ENCODE results near the gene SLC9B2.
A peak's percentile ranks its signal among the peaks of the same experiment; 100 is the strongest.
"Not testable (repeated sequence)": the region's sequence is repeated elsewhere in the genome, so short reads cannot be mapped to it uniquely, and the experiment has no call there.

Gene SLC9B2

GRCh38 chr4:103019308-103020124 is 57.0 kb downstream of the SLC9B2 start, which contains the start of gene SLC9B1:
Gene SLC9B1 (minus strand): TSS chr4:103019705. CDS start chr4:102991711, 27,994 bp downstream.
- peak; percentile 98 for DNase-seq (ENCODE audit: low read depth)

GRCh38 chr4:103018391-103019307 is 57.9 kb downstream of the SLC9B2 start:
- DNase-seq (ENCODE audit: low read depth): peak; percentile 47

- no peak for DNase-seq (ENCODE audit: low read depth)
These were observed 64.0 kb downstream of the SLC9B2 start for GRCh38 chr4:103012551-103012950.

GRCh38 chr4:103012060-103012459 is 64.5 kb downstream of the SLC9B2 start:
- peak; percentile 61 for DNase-seq (ENCODE audit: low read depth)

DNA sequence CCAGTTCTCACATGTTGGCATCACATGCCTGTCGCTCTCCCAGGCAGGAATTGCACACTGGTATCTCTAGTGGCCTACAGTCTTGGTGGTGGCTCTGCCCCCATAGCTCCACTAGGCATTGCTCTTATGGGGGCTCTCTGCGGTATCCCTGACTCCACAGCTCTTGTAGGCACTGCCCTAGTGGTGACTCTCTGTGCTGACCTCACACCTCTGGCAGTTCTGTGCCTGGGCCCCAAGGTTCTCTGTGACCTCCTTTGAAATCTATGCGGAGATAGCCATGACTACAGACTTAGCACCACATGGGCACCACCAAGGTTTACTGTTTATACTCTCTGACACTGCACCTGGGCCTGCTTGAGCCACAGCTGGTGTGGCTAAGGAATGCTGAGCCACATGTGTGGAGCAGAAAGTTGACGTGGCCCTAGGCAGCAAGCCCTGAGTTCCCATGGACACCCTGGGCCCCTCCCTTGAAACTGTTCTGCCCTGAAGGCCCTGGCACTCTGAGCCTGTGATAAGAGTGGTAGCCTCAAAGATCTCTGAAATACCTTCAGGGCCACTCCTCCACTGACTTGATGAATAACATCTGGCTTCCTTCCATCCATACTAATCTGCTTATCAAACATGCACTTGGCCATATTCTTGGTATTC is 65.1 kb downstream of the SLC9B2 start:
- DNase-seq (ENCODE audit: low read depth): no peak

DNA sequence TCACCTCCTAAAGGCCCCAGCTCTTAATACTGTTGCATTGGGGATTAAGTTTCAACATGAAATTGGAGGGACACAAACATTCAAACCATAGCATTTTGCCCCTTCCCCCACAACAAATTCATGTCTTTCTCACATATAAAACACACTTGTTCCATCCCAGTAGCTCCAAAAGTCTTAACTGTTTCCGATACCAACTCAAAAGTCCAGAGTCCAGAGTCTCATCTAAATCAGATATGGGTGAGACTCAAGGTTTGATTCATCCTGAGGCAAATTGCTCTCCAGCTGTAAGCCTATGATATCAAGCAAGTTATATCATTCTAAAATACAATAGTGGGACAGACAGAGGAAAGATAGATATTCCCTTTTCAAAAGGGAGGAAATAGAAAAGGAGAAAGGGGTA is 65.8 kb downstream of the SLC9B2 start:
- DNase-seq (ENCODE audit: low read depth): no peak

DNA sequence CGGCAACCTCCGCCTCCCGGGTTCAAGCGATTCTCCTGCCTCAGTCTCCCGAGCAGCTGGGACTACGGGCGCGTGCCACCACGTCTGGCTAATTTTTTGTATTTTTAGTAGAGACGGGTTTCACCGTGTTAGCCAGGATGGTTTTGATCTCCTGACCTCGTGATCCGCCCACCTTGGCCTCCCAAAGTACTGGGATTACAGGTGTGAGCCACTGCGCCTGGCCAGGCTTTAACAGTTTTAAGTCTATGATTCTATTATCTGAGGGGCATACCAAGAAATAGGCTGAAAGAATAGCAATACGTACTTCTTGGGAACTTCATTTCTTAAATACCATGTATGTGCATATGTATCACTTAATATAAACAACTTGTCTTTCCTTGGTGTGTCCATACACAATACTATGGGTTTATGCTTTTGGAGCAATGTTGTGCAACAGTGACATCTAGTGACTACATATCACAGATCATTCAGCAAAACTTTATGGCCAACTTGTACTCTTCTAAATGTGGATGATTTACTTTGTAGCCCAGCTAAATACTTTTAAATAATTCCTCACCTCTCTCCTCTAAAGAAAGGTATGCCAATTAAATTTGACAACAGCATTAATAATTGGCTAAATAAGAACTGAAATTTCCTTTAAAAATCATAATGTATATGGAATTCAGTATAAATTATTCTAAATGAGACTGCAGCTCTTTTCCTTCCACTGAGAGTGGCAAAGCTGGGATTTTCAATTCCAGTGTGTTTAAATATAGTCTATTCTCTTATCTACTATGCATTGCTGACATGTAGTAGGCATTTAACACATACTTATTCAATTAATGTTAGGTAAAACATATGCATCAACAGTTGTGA is 67.5 kb downstream of the SLC9B2 start:
- peak; percentile 59 for DNase-seq (ENCODE audit: low read depth)

DNA sequence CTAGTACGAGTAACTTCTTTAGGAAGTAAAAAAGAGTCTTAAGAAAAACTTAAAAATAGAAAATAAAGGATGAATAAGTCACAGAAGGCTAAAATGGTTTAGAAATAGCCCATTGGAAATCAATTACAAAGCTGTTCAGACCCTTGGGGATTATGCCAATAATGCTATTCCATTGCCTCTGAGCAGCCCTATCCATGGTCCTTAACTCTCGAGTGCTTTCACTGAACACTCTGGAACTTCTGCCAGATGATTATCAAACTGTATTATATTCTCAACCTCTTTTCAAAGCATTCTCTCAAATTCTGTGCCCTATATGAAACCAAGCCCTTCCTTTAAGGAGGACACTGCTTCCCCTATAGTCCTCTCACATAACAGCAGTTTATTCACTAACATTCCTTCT is 74.0 kb downstream of the SLC9B2 start:
- no peak for DNase-seq (ENCODE audit: low read depth)

DNA sequence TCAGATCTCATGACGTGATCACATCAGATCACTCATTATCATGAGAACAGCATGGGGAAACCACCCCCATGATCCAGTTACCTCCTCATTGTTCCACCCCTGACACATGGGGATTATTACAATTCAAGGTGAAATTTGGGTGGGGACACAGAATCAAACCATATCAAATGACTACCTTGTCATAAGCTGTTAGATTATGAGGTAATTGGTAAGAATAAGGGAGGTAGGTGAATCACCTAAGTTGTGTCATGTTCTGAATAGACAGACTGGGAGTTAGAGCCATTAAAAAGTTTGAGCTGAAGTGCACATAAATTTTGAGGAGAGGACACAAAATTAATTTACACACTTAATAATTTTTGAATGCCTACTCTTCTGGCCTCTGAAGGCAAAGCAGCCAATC is 81.8 kb downstream of the SLC9B2 start:
- no peak for DNase-seq (ENCODE audit: low read depth)

- DNase-seq (ENCODE audit: low read depth): not testable (repeated sequence)
These were observed 82.6 kb downstream of the SLC9B2 start for GRCh38 chr4:102993985-102994384.

GRCh38 chr4:102988429-102989020 is 88.0 kb downstream of the SLC9B2 start:
- no peak for DNase-seq (ENCODE audit: low read depth)

DNA sequence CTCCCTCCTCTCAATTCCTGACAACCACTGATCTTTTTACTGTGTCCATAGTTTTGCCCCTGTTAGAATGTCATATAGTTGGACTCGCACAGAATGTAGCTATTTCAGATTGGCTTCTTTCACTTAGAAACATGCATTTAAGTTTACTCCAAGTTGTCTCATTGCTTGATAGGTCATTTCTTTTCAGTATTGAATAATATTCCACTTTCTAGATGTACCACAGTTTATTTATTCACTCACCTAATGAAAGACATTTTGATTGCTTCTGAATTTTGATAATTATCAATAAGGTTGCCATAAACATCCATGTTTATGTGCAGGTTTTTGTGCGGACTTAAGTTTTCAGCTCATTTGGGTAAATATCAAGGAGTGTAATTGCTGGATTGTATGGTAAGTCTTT is 95.6 kb downstream of the SLC9B2 start:
- DNase-seq (ENCODE audit: low read depth): no peak

Measured in fibroblast of gingiva (primary cell).